Measurements from ENCODE around the gene KIAA1210. TPM values are rescaled to one million over a fixed set of nuclear protein-coding genes. Genes with fewer than 3 reads are reported as not detected.

The KIAA1210 gene
- total and polyA plus RNA-seq, 10 of the 15 experiments (the other 5 are each of a cell fraction or from before 2014, with no cell fraction given), result 0.01 TPM; not detected in 9

DNA sequence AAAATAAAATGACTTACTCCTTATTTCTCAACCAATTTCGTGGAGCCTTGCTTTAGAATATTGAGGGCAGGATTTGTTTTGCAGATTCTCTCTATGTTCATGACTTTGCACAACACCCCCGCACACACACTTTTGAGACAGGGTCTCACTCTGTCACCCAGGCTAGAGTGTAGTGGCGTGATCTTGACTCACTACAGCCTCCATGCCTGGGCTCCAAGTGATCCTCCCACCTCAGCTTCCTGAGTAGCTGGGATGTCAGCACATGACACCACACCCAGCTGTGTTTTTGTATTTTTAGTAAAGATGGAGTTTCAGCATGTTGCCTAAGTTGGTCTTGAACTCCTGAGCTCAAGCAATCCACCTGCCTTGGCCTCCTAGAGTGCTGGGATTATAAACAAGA is 42.8 kb downstream of the KIAA1210 start:
- CTCF ChIA-PET, result no interaction called here
- Histone ChIP-seq H3K36me3 (ENCODE audit: control insufficient read depth in 2 of 2, insufficient read depth in 2 of 2, low read length in 1 of 2) (no peaks in the 10 kb centered on the region), H3K27me3 (replicated peaks in 1 of 2; ENCODE audit: control insufficient read depth in 2 of 2, insufficient read depth in 2 of 2, low read length in 1 of 2) (peaks cover 0 to 2% of the 10 kb centered on the region in 2 experiments; a peak in 1 of 4 replicates), H3K4me3 (no peak overlapping the region), H3K4me1 (ENCODE audit: control insufficient read depth, insufficient read depth, low read length) (no peaks in the 10 kb centered on the region), H3K9me3 (replicated peaks; ENCODE audit: control insufficient read depth, insufficient read depth, low read length) (no peaks in the 10 kb centered on the region), H3K9ac (ENCODE audit: control insufficient read depth, insufficient read depth, low read length) (no peak overlapping the region), H3K27ac (ENCODE audit: control insufficient read depth, insufficient read depth) (no peak overlapping the region), H3K4me2 (ENCODE audit: control insufficient read depth, insufficient read depth) (no peak overlapping the region), H4K20me1 (ENCODE audit: control insufficient read depth, insufficient read depth) (no peaks in the 10 kb centered on the region), H3K79me2 (ENCODE audit: control insufficient read depth, insufficient read depth, low read length) (no peaks in the 10 kb centered on the region), H2AFZ (ENCODE audit: control insufficient read depth, low read depth, low read length) (no peak overlapping the region)
- no peak for DNase-seq (ENCODE audit: low read depth, low spot score)
- no TSS peak for BruUV-seq (replicated peaks)
- intact Hi-C loops (cut with micrococcal nuclease; ENCODE audit: unreplicated experiment), result no loop called here
- ATAC-seq, result no peak
- POLR2A ChIA-PET, result no interaction called here
- in situ Hi-C loops (cut with MboI), result no loop called here
- no peak for TF ChIP-seq SRF (IDR thresholded peaks at IDR 0.05; ENCODE audit: low read depth in 2 of 2, low read length in 2 of 2)
- TF ChIP-seq SREBF1 (IDR thresholded peaks at IDR 0.05; ENCODE audit: low read length), result no peak
- TF ChIP-seq CHD4 (IDR thresholded peaks at IDR 0.05), result no peak
- RAD21 ChIA-PET (ENCODE audit: unreplicated experiment), result no interaction called here
- FAIRE-seq, result no peak
- 24% methylated on average over 3 of the region's 3 CpGs for WGBS (ENCODE audit: insufficient coverage, insufficient replicate concordance, low lambda C conversion rate, missing lambda C conversion rate)
- SMC1A ChIA-PET (ENCODE audit: uncharacterized antibody, unreplicated experiment), result no interaction called here

DNA sequence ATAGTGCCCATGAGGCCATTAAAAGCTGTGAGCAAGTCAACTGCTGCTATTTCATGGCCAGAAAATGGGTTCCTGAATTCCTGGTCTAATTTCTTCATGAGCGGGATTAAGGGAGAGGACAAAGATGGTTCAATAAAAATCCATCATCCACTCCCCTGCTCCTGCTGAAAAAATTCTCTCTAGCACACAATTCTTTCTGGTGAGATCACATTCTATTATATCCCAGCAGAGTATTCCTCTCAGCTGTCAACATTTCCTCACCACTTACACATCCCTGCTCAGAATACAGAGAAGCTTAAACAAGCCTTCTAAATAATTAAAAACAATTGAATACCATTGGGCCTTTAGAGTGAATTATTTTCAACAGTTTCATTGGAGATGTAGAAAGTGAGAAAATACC is 45.3 kb downstream of the KIAA1210 start:
- no peak for TF ChIP-seq WRNIP1 (IDR thresholded peaks at IDR 0.05; ENCODE audit: borderline replicate concordance, low read depth, low read length)
- TF ChIP-seq SIN3A (IDR thresholded peaks at IDR 0.05; ENCODE audit: low read depth, low read length), result no peak
- no peak for TF ChIP-seq RUNX3 (IDR thresholded peaks at IDR 0.05; ENCODE audit: low read length)
- FAIRE-seq (no peak), ATAC-seq (no peak), DNase-seq (ENCODE audit: low read depth, low spot score) (no peak)
- intact Hi-C loops (cut with micrococcal nuclease; ENCODE audit: unreplicated experiment), result no loop called here
- Histone ChIP-seq H4K20me1 (ENCODE audit: control insufficient read depth, insufficient read depth) (no peaks in the 10 kb centered on the region), H3K4me3 (no peak overlapping the region), H3K4me1 (ENCODE audit: control insufficient read depth, insufficient read depth, low read length) (no peaks in the 10 kb centered on the region), H3K4me2 (ENCODE audit: control insufficient read depth, insufficient read depth) (no peak overlapping the region), H3K79me2 (ENCODE audit: control insufficient read depth, insufficient read depth, low read length) (no peaks in the 10 kb centered on the region), H3K27ac (ENCODE audit: control insufficient read depth, insufficient read depth) (no peak overlapping the region), H3K27me3 (replicated peaks in 1 of 2; ENCODE audit: control insufficient read depth in 2 of 2, insufficient read depth in 2 of 2, low read length in 1 of 2) (no peaks in the 10 kb centered on the region; a peak in 1 of 4 replicates), H3K36me3 (ENCODE audit: control insufficient read depth in 2 of 2, insufficient read depth in 2 of 2, low read length in 1 of 2) (no peaks in the 10 kb centered on the region), H2AFZ (ENCODE audit: control insufficient read depth, low read depth, low read length) (no peak overlapping the region), H3K9ac (ENCODE audit: control insufficient read depth, insufficient read depth, low read length) (no peak overlapping the region), H3K9me3 (replicated peaks; ENCODE audit: control insufficient read depth, insufficient read depth, low read length) (no peaks in the 10 kb centered on the region)
- ChIA-PET POLR2A (no interaction called here), RAD21 (ENCODE audit: unreplicated experiment) (no interaction called here), CTCF (interaction anchor here (0.8 to 1.6 kb wide), 2 partner anchors 16 to 36 kb away, joined by 3 read pairs; no protein-coding TSS in a partner anchor), SMC1A (ENCODE audit: uncharacterized antibody, unreplicated experiment) (interaction anchor here (0.6 to 1.1 kb wide), 3 partner anchors 11 to 781 kb away, joined by 3 read pairs; no protein-coding TSS in a partner anchor)
- no TSS peak for BruUV-seq (replicated peaks)
- WGBS (ENCODE audit: insufficient coverage, insufficient replicate concordance, low lambda C conversion rate, missing lambda C conversion rate), result 0% methylated on average over 1 of the region's 1 CpG
- in situ Hi-C loops (cut with MboI), result no loop called here
